ENCODE results near the gene SIPA1L3. TPM values are rescaled to one million over a fixed set of nuclear protein-coding genes. Genes with fewer than 3 reads are reported as not detected.

SIPA1L3 gene
- total RNA-seq, 1 experiment from 2014 or later = 19.9 TPM

DNA sequence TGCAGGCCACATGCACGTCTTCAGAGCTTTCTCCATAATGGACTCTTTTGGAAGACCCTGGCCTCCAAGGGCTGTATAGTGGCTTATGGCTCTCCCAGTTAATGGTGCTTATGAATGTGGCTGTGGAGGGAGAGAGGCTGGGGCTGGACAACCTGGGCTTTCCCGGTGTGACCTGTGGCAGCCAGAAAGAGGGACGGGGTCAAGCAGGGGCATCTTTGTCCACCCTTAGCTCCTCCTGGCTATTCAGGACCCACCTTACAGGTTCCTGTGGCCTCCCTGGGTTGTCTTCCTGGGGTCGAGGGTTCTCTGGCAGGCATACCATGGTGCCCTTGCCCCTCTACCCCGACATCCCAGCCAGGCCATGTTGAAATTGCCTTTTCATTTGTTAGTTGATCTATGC is 75.6 kb downstream of the SIPA1L3 start:
- no peaks in the 10 kb centered on the region for H3K27me3 ChIP-seq (replicated peaks; ENCODE audit: insufficient read depth, low read depth, low read length, poor library complexity)
- TF ChIP-seq CTCF (conservative IDR thresholded peaks at IDR 0.05; ENCODE audit: low read depth, low read length) (no peak), EZH2 (IDR thresholded peaks at IDR 0.05; ENCODE audit: borderline replicate concordance, low read depth, low read length, poor library complexity, severe bottlenecking) (no peak)
- no peak for DNase-seq (ENCODE audit: low spot score)
- H3K9me3 ChIP-seq (ENCODE audit: low read depth, low read length, poor library complexity, severe bottlenecking) = no peaks in the 10 kb centered on the region
- POLR2A ChIA-PET (ENCODE audit: low non-redundant PET) = no interaction called here
- H3K36me3 ChIP-seq (ENCODE audit: insufficient read depth, low read length, poor library complexity, severe bottlenecking) = no peaks in the 10 kb centered on the region
- no peak overlapping the region for H3K27ac ChIP-seq (ENCODE audit: low read depth, low read length, poor library complexity, severe bottlenecking)
- no TSS peak for BruUV-seq (replicated peaks)
- H3K4me1 ChIP-seq (ENCODE audit: insufficient read depth, low read length, poor library complexity, severe bottlenecking) = no peaks in the 10 kb centered on the region
- no peak overlapping the region for H3K4me3 ChIP-seq (ENCODE audit: low read depth, low read length, poor library complexity, severe bottlenecking)
- intact Hi-C loops (cut with micrococcal nuclease; ENCODE audit: unreplicated experiment) = no loop called here
- CTCF ChIA-PET = no interaction called here

- Histone ChIP-seq H3K9me3 (ENCODE audit: low read depth, low read length, poor library complexity, severe bottlenecking) (no peaks in the 10 kb centered on the region), H3K36me3 (ENCODE audit: insufficient read depth, low read length, poor library complexity, severe bottlenecking) (no peaks in the 10 kb centered on the region), H3K27ac (ENCODE audit: low read depth, low read length, poor library complexity, severe bottlenecking) (no peak overlapping the region), H3K4me1 (ENCODE audit: insufficient read depth, low read length, poor library complexity, severe bottlenecking) (no peaks in the 10 kb centered on the region), H3K27me3 (replicated peaks; ENCODE audit: insufficient read depth, low read depth, low read length, poor library complexity) (no peaks in the 10 kb centered on the region), H3K4me3 (ENCODE audit: low read depth, low read length, poor library complexity, severe bottlenecking) (no peak overlapping the region)
- no peak for DNase-seq (ENCODE audit: low spot score)
- no TSS peak for BruUV-seq (replicated peaks)
- intact Hi-C loops (cut with micrococcal nuclease; ENCODE audit: unreplicated experiment) = no loop called here
- CTCF ChIA-PET = no interaction called here
- POLR2A ChIA-PET (ENCODE audit: low non-redundant PET) = no interaction called here
- TF ChIP-seq EZH2 (IDR thresholded peaks at IDR 0.05; ENCODE audit: borderline replicate concordance, low read depth, low read length, poor library complexity, severe bottlenecking) = no peak
- no peak for TF ChIP-seq CTCF (conservative IDR thresholded peaks at IDR 0.05; ENCODE audit: low read depth, low read length)
Observed at GRCh38 chr19:37983153-37983552, 76.1 kb downstream of the SIPA1L3 start.

DNA sequence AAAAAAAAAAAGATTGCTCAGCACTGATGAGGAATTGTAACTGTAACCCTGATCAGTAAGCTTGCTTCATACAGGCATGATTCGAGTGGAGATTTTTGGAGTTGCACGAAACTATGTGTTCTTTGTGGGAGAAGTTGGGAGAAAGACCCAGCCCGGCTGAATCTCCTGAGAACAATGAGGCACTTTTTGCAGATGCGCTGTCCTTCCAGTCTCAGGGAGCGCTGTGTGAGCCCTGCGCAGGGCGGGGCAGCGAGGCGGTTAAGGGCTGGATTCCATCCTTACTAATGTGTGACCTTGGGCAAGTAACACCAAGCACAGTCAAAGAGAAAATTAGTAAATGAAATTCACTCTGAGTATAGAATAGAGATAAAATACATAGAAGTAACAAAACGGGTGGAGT is 76.9 kb downstream of the SIPA1L3 start:
- H3K27ac ChIP-seq (ENCODE audit: low read depth, low read length, poor library complexity, severe bottlenecking) = no peak overlapping the region
- ChIA-PET POLR2A (ENCODE audit: low non-redundant PET) (no interaction called here), CTCF (no interaction called here)
- no peak for DNase-seq (ENCODE audit: low spot score)
- H3K27me3 ChIP-seq (replicated peaks; ENCODE audit: insufficient read depth, low read depth, low read length, poor library complexity) = no peaks in the 10 kb centered on the region
- intact Hi-C loops (cut with micrococcal nuclease; ENCODE audit: unreplicated experiment) = no loop called here
- no peak overlapping the region for H3K4me3 ChIP-seq (ENCODE audit: low read depth, low read length, poor library complexity, severe bottlenecking)
- no peaks in the 10 kb centered on the region for H3K36me3 ChIP-seq (ENCODE audit: insufficient read depth, low read length, poor library complexity, severe bottlenecking)
- no peaks in the 10 kb centered on the region for H3K9me3 ChIP-seq (ENCODE audit: low read depth, low read length, poor library complexity, severe bottlenecking)
- TF ChIP-seq CTCF (conservative IDR thresholded peaks at IDR 0.05; ENCODE audit: low read depth, low read length) (no peak), EZH2 (IDR thresholded peaks at IDR 0.05; ENCODE audit: borderline replicate concordance, low read depth, low read length, poor library complexity, severe bottlenecking) (no peak)
- H3K4me1 ChIP-seq (ENCODE audit: insufficient read depth, low read length, poor library complexity, severe bottlenecking) = no peaks in the 10 kb centered on the region
- no TSS peak for BruUV-seq (replicated peaks)

All from A673 (cell line).